Panc1 (cell line): ENCODE measurements around the gene CDCA3.

Experiments
- CTCF ChIP-seq: fragments of 450-650 bp; IDR thresholded peaks from 2 replicates; pipeline ENCODE4 v1.5.1; 2017; ENCODE audit warnings: mild to moderate bottlenecking
- POLR2AphosphoS5 ChIP-seq: IDR thresholded peaks from 2 replicates; pipeline ENCODE4 v1.6.1; 2012; ENCODE audit warnings: mild to moderate bottlenecking, low read depth, low read length, moderate library complexity

GRCh38 chr12:6817098-6817497 lies 34.0 kb downstream of the CDCA3 start:
- TF ChIP-seq CTCF, result no peak
- TF ChIP-seq POLR2AphosphoS5, result no peak
